Fibroblast of lung (primary cell): Measurements from ENCODE around the gene WIPF3. TPM values are rescaled to one million over a fixed set of nuclear protein-coding genes. Genes with fewer than 3 reads are reported as not detected.

ENCODE experiments used
- DNase-seq, 2 donors: peaks; one replicate each; pipeline versions ENCODE4 v3.0.0 to v3.0.0-alpha.2; 2010; ENCODE audit warnings: low read depth in 2 of 2
- H2AFZ ChIP-seq: 2 replicates; pipeline ENCODE4 v1.5.1; 2012; ENCODE audit warnings: low read length, control low read depth, inconsistent platforms
- H3K27ac ChIP-seq: 2 replicates; pipeline ENCODE4 v1.5.1; 2011; ENCODE audit warnings: low read length, control low read depth; ENCODE audit not compliant: insufficient read depth
- H3K27me3 ChIP-seq: 2 replicates; pipeline ENCODE4 v1.5.1; 2011; ENCODE audit warnings: mild to moderate bottlenecking, low read length; ENCODE audit not compliant: control insufficient read depth, insufficient read depth
- H3K36me3 ChIP-seq: 2 replicates; pipeline ENCODE4 v1.5.1; 2011; ENCODE audit warnings: low read length; ENCODE audit not compliant: control insufficient read depth, insufficient read depth
- H3K4me1 ChIP-seq: 2 replicates; pipeline ENCODE4 v1.5.1; 2011; ENCODE audit warnings: low read length; ENCODE audit not compliant: control insufficient read depth, insufficient read depth; ENCODE audit errors: extremely low read depth
- H3K4me2 ChIP-seq: 2 replicates; pipeline ENCODE4 v1.5.1; 2011; ENCODE audit warnings: low read length, control low read depth; ENCODE audit not compliant: insufficient read depth; ENCODE audit errors: extremely low read depth
- H3K4me3 ChIP-seq, 4 experiments: fragments of 200-600 bp in 1 of 4; sonication (generic) in 1 of 4; replicated peaks in 1 of 4; 2 replicates each; pipeline ENCODE4 v1.5.1; 2011 to 2016; ENCODE audit warnings: low read length in 4 of 4, low read depth in 3 of 4, mild to moderate bottlenecking in 3 of 4, control low read depth in 2 of 4, inconsistent platforms in 1 of 4, mixed read lengths in 1 of 4; ENCODE audit not compliant: insufficient read depth in 1 of 4; ENCODE audit errors: control extremely low read depth in 1 of 4
- H3K79me2 ChIP-seq: 2 replicates; pipeline ENCODE4 v1.5.1; 2012; ENCODE audit warnings: mild to moderate bottlenecking, low read length, inconsistent platforms; ENCODE audit not compliant: control insufficient read depth, insufficient read depth
- H3K9ac ChIP-seq: 2 replicates; pipeline ENCODE4 v1.5.1; 2011; ENCODE audit warnings: mild to moderate bottlenecking, low read length, control low read depth; ENCODE audit not compliant: insufficient read depth
- H3K9me3 ChIP-seq: 2 replicates; pipeline ENCODE4 v1.5.1; 2012; ENCODE audit warnings: low read depth, low read length; ENCODE audit not compliant: control insufficient read depth, insufficient read depth
- H4K20me1 ChIP-seq: 2 replicates; pipeline ENCODE4 v1.5.1; 2011; ENCODE audit warnings: low read length; ENCODE audit not compliant: control insufficient read depth, insufficient read depth; ENCODE audit errors: extremely low read depth
- EZH2 ChIP-seq: IDR thresholded peaks from 2 replicates; pipeline ENCODE4 v1.5.1; 2012; ENCODE audit warnings: low read length, control low read depth, mild to moderate bottlenecking; ENCODE audit errors: missing control alignments
- polyA plus RNA-seq, 2 donors: library from polyadenylated mRNA; depleted of rRNA in 1 of 2; stranded (reverse) in 1 of 2; unstranded in 1 of 2; fragments of >200 nt; gene quantifications; 2 replicates each; pipeline ENCODE4 v1.2.1, GENCODE V29; 2011 to 2012; ENCODE audit warnings: missing spikeins in 1 of 2
- total RNA-seq: library from RNA; depleted of rRNA; stranded (reverse); fragments of >200 nt; gene quantifications from 2 replicates; pipeline ENCODE4 v1.2.1, GENCODE V29; 2014
- TF ChIP-seq, protein P1 (sequence below), 2 donors: IDR thresholded peaks in 1 of 2; conservative IDR thresholded peaks in 1 of 2; 1 replicate in 1 of 2; 2 replicates in 1 of 2; pipeline ENCODE4 v1.5.1; 2011 to 2012; ENCODE audit warnings: low read length in 2 of 2, control low read depth in 1 of 2, inconsistent platforms in 1 of 2, low read depth in 1 of 2, mild to moderate bottlenecking in 1 of 2

The WIPF3 gene
- total and polyA plus RNA-seq, 2 donors (not counting 1 experiment from before 2014, with no cell fraction given) = 0.33 TPM; not detected in 1

DNA sequence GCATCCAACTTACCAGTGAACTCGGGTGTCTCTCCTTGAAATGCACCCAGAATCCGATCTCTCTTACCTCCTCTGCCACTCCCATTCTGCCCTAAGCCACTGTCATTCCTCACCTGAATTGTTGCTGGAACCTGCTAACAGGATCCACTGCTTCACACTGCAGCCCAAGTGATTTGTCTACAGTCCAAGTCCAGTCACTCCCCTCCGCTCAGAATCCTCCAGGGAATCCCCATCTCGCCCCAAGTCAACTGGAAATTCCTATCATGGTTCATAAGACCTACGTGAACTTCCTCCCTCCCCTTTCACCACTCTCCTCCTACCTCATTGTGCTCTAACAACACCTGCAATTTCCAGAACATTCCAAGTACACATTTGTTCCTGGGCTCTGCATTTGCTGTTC, 92.0 kb downstream of the WIPF3 start:
- Histone ChIP-seq H3K79me2 (no peaks in the 10 kb centered on the region), H2AFZ (no peak overlapping the region), H3K9ac (no peak overlapping the region), H3K27ac (no peak overlapping the region), H3K4me2 (no peak overlapping the region), H3K9me3 (no peaks in the 10 kb centered on the region), H3K4me3 (no peak overlapping the region), H3K4me1 (no peaks in the 10 kb centered on the region), H3K27me3 (no peaks in the 10 kb centered on the region), H3K36me3 (no peaks in the 10 kb centered on the region), H4K20me1 (no peaks in the 10 kb centered on the region)
- no peak for DNase-seq
- TF ChIP-seq EZH2 = no peak
- TF ChIP-seq, protein P1, sequence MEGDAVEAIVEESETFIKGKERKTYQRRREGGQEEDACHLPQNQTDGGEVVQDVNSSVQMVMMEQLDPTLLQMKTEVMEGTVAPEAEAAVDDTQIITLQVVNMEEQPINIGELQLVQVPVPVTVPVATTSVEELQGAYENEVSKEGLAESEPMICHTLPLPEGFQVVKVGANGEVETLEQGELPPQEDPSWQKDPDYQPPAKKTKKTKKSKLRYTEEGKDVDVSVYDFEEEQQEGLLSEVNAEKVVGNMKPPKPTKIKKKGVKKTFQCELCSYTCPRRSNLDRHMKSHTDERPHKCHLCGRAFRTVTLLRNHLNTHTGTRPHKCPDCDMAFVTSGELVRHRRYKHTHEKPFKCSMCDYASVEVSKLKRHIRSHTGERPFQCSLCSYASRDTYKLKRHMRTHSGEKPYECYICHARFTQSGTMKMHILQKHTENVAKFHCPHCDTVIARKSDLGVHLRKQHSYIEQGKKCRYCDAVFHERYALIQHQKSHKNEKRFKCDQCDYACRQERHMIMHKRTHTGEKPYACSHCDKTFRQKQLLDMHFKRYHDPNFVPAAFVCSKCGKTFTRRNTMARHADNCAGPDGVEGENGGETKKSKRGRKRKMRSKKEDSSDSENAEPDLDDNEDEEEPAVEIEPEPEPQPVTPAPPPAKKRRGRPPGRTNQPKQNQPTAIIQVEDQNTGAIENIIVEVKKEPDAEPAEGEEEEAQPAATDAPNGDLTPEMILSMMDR (conservative IDR thresholded peaks at IDR 0.05 in 1 of 2, IDR thresholded peaks at IDR 0.05 in 1 of 2; ENCODE audit: low read depth in 1 of 2, low read length in 2 of 2) = no peak

- Histone ChIP-seq H3K9me3 (no peaks in the 10 kb centered on the region), H3K27me3 (no peaks in the 10 kb centered on the region), H3K36me3 (no peaks in the 10 kb centered on the region), H3K9ac (no peak overlapping the region), H3K4me3 (no peak overlapping the region), H3K4me2 (no peak overlapping the region), H2AFZ (no peak overlapping the region), H4K20me1 (no peaks in the 10 kb centered on the region), H3K4me1 (no peaks in the 10 kb centered on the region), H3K79me2 (no peaks in the 10 kb centered on the region), H3K27ac (no peak overlapping the region)
- DNase-seq = no peak
- TF ChIP-seq, protein P1 (conservative IDR thresholded peaks at IDR 0.05 in 1 of 2, IDR thresholded peaks at IDR 0.05 in 1 of 2; ENCODE audit: low read depth in 1 of 2, low read length in 2 of 2) = no peak
- TF ChIP-seq EZH2 = no peak
These were observed 94.4 kb downstream of the WIPF3 start for GRCh38 chr7:29900745-29901144.

DNA sequence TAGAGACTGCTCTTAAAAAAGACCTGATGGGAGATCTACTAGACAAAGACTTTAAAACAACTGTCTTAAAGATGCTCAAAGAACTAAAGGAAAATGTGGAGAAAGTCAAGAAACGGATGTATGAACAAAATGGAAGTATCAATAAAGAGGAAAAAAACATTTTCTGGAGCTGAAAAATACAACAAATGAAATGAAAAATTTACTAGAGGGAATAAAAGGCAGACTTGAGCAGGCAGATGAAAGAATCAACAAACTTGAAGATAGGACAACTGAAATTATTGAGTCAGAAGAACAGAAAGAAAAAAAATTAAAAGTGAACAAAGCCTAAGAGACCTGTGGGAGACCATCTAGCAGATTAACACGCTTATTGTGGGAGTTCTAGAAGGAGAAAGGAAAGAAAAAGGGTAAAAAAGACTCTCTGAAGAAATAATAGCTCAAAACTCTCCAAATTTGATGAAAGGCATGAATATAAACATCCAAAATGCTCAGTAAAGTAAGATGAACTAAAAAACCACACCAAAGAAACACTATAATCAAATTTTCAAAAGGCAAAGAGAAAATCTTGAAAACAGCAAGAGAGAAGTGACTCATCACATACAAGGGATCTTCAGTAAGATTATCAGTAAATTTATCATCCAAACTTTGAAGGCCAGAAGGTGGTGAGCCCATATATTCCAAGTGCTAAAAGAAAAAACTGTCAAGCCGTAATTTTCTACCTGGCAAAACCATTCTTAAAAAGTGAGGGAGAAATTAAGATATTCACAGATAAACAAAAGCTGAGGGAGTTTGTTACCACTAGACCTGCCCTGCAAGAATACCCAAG, 100.1 kb downstream of the WIPF3 start:
- no peaks in the 10 kb centered on the region for H3K27me3 ChIP-seq
- no peaks in the 10 kb centered on the region for H3K4me1 ChIP-seq
- TF ChIP-seq, protein P1 (conservative IDR thresholded peaks at IDR 0.05 in 1 of 2, IDR thresholded peaks at IDR 0.05 in 1 of 2; ENCODE audit: low read depth in 1 of 2, low read length in 2 of 2) = no peak
- TF ChIP-seq EZH2 = no peak
- no peak overlapping the region for H3K4me2 ChIP-seq
- no peak overlapping the region for H2AFZ ChIP-seq
- H3K4me3 ChIP-seq = no peak overlapping the region
- no peak overlapping the region for H3K27ac ChIP-seq
- no peaks in the 10 kb centered on the region for H3K36me3 ChIP-seq
- H3K9me3 ChIP-seq = no peaks in the 10 kb centered on the region
- no peak for DNase-seq
- no peaks in the 10 kb centered on the region for H4K20me1 ChIP-seq
- H3K9ac ChIP-seq = no peak overlapping the region
- no peaks in the 10 kb centered on the region for H3K79me2 ChIP-seq
